HepG2 (cell line): ENCODE results near the gene COX6A2. TPM values are rescaled to one million over a fixed set of nuclear protein-coding genes. Genes with fewer than 3 reads are reported as not detected.
A peak's percentile ranks its signal among the peaks of the same experiment; 100 is the strongest.

ENCODE experiments used
- AFF4 ChIP-seq: sonication (generic); formaldehyde crosslinking; IDR thresholded peaks from 2 replicates; pipeline ENCODE4 v1.4.0; 2020; ENCODE audit warnings: missing genetic modification reagents
- E2F5 ChIP-seq: sonication (generic); formaldehyde crosslinking; conservative IDR thresholded peaks from 2 replicates; pipeline ENCODE4 v1.4.0; 2020; ENCODE audit warnings: missing genetic modification reagents
- ETV5 ChIP-seq: IDR thresholded peaks from 2 replicates; pipeline ENCODE4 v1.6.1; 2018; ENCODE audit warnings: missing biosample characterization, missing genetic modification reagents, inconsistent platforms, borderline replicate concordance
- GABPB1 ChIP-seq: IDR thresholded peaks from 2 replicates; pipeline ENCODE4 v1.6.1; 2016; ENCODE audit warnings: mild to moderate bottlenecking, missing genetic modification reagents, moderate library complexity, missing compliant biosample characterization
- JDP2 ChIP-seq: sonication (generic); formaldehyde crosslinking; IDR thresholded peaks from 2 replicates; pipeline ENCODE4 v1.8.1; 2022; ENCODE audit warnings: missing genetic modification reagents, borderline replicate concordance
- KAT8 ChIP-seq: IDR thresholded peaks from 2 replicates; pipeline ENCODE4 v1.6.1; 2016; ENCODE audit warnings: missing genetic modification reagents, missing compliant biosample characterization
- PCBP2 ChIP-seq: fragments of 200-400 bp; formaldehyde crosslinking; optimal IDR thresholded peaks from 2 replicates; pipeline ENCODE3; 2018; ENCODE audit warnings: low read length, low read depth; ENCODE audit not compliant: poor library complexity, severe bottlenecking
- RXRA ChIP-seq: sonication (generic); formaldehyde crosslinking; IDR thresholded peaks from 2 replicates; pipeline ENCODE4 v1.5.1; 2020; ENCODE audit warnings: missing genetic modification reagents
- SRSF1 ChIP-seq: fragments of 200-400 bp; formaldehyde crosslinking; optimal IDR thresholded peaks from 2 replicates; pipeline ENCODE3; 2017; ENCODE audit warnings: mild to moderate bottlenecking, low read depth, low read length, moderate library complexity
- SSRP1 ChIP-seq: IDR thresholded peaks from 2 replicates; pipeline ENCODE4 v1.6.1; 2016; ENCODE audit warnings: control low read depth
- TCF12 ChIP-seq, 2 experiments: fragments of 450-650 bp in 1 of 2; sonication (generic) in 1 of 2; formaldehyde crosslinking in 1 of 2; IDR thresholded peaks; 2 replicates each; pipeline versions ENCODE4 v1.6.1 to v1.8.0; 2017 to 2022; ENCODE audit warnings: antibody characterized with exemption in 1 of 2, mild to moderate bottlenecking in 1 of 2, missing genetic modification reagents in 1 of 2, moderate library complexity in 1 of 2
- THYN1 ChIP-seq: sonication (generic); formaldehyde crosslinking; IDR thresholded peaks from 2 replicates; pipeline ENCODE4 v1.8.1; 2023; ENCODE audit warnings: low read depth, mild to moderate bottlenecking, moderate library complexity, missing genetic modification reagents, borderline replicate concordance
- ZFP36 ChIP-seq: fragments of 150-350 bp; IDR thresholded peaks from 2 replicates; pipeline ENCODE4 v1.6.1; 2018; ENCODE audit warnings: borderline replicate concordance, low read length, low read depth; ENCODE audit not compliant: partially characterized antibody
- ZNF501 ChIP-seq: sonication (generic); formaldehyde crosslinking; IDR thresholded peaks from 2 replicates; pipeline ENCODE4 v1.5.1; 2020; ENCODE audit warnings: mild to moderate bottlenecking, moderate library complexity, missing genetic modification reagents
- ZNF580 ChIP-seq: IDR thresholded peaks from 2 replicates; pipeline ENCODE4 v1.6.1; 2016; ENCODE audit warnings: low read depth, borderline replicate concordance
- ZNF674 ChIP-seq: sonication (generic); formaldehyde crosslinking; IDR thresholded peaks from 2 replicates; pipeline ENCODE4 v1.5.0; 2020; ENCODE audit warnings: low read depth, mild to moderate bottlenecking, missing genetic modification reagents
- ZNF781 ChIP-seq: sonication (generic); formaldehyde crosslinking; IDR thresholded peaks from 2 replicates; pipeline ENCODE4 v1.5.1; 2020; ENCODE audit warnings: borderline replicate concordance, mild to moderate bottlenecking, missing genetic modification reagents; ENCODE audit errors: not compliant biosample characterization
- polyA plus RNA-seq, 8 experiments: library from polyadenylated mRNA; depleted of rRNA in 3 of 8; stranded (reverse) in 7 of 8; unstranded in 1 of 8; fragments of >200 nt; fragmentation: Illumina TruSeq in 4 of 8; extraction: Trizol in 4 of 8; gene quantifications; 2 replicates each; pipeline versions ENCODE4 v1.2.1 to v1.2.3, GENCODE V29; 2011 to 2016; ENCODE audit warnings: low read depth in 4 of 8, missing spikeins in 1 of 8, mixed read lengths in 1 of 8; ENCODE audit not compliant: insufficient read depth in 1 of 8
- total RNA-seq, 5 experiments: library from RNA; depleted of rRNA; stranded (reverse); fragments of >200 nt; fragmentation: Illumina TruSeq; extraction: Trizol; gene quantifications; 2 replicates each; pipeline ENCODE4 v1.2.3, GENCODE V29; 2016; ENCODE audit warnings: low read depth in 1 of 5
- TF ChIP-seq, protein P1 (sequence below): sonication (generic); formaldehyde crosslinking; IDR thresholded peaks from 2 replicates; pipeline ENCODE4 v1.4.0; 2020; ENCODE audit warnings: missing genetic modification reagents
- TF ChIP-seq, protein P2 (sequence below): sonication (generic); formaldehyde crosslinking; IDR thresholded peaks from 2 replicates; pipeline ENCODE4 v1.9.0; 2022; ENCODE audit warnings: low read depth, missing genetic modification reagents

The COX6A2 gene
- total and polyA plus RNA-seq, 2 of the 13 experiments (the other 11 are each of a cell fraction or from before 2014, with no cell fraction given), result not detected

GRCh38 chr16:31453255-31454204 is 25.4 kb upstream of the COX6A2 start (continued):
- TF ChIP-seq E2F5 (CRISPR knock-in tag) (no peak), SRSF1 (no peak), GABPB1 (CRISPR knock-in tag) (peak; percentile 34), ZNF674 (0 out of 2 replicates have a peak, but pooled peaks have one; percentile 62), SSRP1 (CRISPR knock-in tag) (no peak; the same call in 1 of the 2 replicates), ZNF501 (CRISPR knock-in tag) (0 out of 2 replicates have a peak, but pooled peaks have one; percentile 44), ETV5 (CRISPR knock-in tag) (no peak; the same call in 1 of the 2 replicates), ZFP36 (no peak), AFF4 (CRISPR knock-in tag) (no peak), ZNF580 (peak; percentile 43; the same call in 1 of the 2 replicates), THYN1 (CRISPR knock-in tag) (no peak), JDP2 (CRISPR knock-in tag) (no peak), RXRA (CRISPR knock-in tag) (peak; percentile 38; the same call in 1 of the 2 replicates), ZNF781 (CRISPR knock-in tag) (peak; percentile 55), PCBP2 (peak; percentile 63), TCF12 (IDR thresholded peaks at IDR 0.05) (no peak), TCF12 (CRISPR knock-in tag; IDR thresholded peaks at IDR 0.05) (no peak), KAT8 (CRISPR knock-in tag) (0 out of 2 replicates have a peak, but pooled peaks have one; percentile 36)
- TF ChIP-seq, protein P1, sequence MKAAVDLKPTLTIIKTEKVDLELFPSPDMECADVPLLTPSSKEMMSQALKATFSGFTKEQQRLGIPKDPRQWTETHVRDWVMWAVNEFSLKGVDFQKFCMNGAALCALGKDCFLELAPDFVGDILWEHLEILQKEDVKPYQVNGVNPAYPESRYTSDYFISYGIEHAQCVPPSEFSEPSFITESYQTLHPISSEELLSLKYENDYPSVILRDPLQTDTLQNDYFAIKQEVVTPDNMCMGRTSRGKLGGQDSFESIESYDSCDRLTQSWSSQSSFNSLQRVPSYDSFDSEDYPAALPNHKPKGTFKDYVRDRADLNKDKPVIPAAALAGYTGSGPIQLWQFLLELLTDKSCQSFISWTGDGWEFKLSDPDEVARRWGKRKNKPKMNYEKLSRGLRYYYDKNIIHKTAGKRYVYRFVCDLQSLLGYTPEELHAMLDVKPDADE (CRISPR knock-in tag), result no peak
- TF ChIP-seq, protein P2, sequence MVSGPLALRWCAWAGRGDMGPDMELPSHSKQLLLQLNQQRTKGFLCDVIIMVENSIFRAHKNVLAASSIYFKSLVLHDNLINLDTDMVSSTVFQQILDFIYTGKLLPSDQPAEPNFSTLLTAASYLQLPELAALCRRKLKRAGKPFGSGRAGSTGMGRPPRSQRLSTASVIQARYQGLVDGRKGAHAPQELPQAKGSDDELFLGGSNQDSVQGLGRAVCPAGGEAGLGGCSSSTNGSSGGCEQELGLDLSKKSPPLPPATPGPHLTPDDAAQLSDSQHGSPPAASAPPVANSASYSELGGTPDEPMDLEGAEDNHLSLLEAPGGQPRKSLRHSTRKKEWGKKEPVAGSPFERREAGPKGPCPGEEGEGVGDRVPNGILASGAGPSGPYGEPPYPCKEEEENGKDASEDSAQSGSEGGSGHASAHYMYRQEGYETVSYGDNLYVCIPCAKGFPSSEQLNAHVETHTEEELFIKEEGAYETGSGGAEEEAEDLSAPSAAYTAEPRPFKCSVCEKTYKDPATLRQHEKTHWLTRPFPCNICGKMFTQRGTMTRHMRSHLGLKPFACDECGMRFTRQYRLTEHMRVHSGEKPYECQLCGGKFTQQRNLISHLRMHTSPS (CRISPR knock-in tag), result 0 out of 2 replicates have a peak, but pooled peaks have one; percentile 18
